Neural cell (in vitro differentiated cells): ENCODE data around the gene PARVB. TPM values are rescaled to one million over a fixed set of nuclear protein-coding genes. Genes with fewer than 3 reads are reported as not detected.

ENCODE experiments used
- H2AFZ ChIP-seq: fragments of 200-600, 300-800 bp; sonication (generic), shearing (Covaris generic); 2 replicates; pipeline ENCODE4 v1.6.0; 2014; ENCODE audit warnings: low read depth, mild to moderate bottlenecking, antibody characterized with exemption, low read length, moderate library complexity
- H3F3A ChIP-seq: fragments of 200-600 bp; shearing (Covaris generic); 2 replicates; pipeline ENCODE4 v1.6.1; 2016; ENCODE audit warnings: mild to moderate bottlenecking, moderate library complexity, mixed read lengths, antibody characterized with exemption, low read length; ENCODE audit not compliant: insufficient read depth, poor library complexity, severe bottlenecking
- H3K27ac ChIP-seq: fragments of 200-600, 300-800 bp; sonication (generic), shearing (Covaris generic); 2 replicates; pipeline ENCODE4 v1.5.1; 2014; ENCODE audit warnings: mild to moderate bottlenecking, low read length, moderate library complexity
- H3K27me3 ChIP-seq: fragments of 300-800, 200-600 bp; sonication (generic), shearing (Covaris generic); 2 replicates; pipeline ENCODE4 v1.6.0; 2014; ENCODE audit warnings: mild to moderate bottlenecking, low read depth, low read length, moderate library complexity; ENCODE audit not compliant: insufficient read depth
- H3K36me3 ChIP-seq: fragments of 300-800, 200-600 bp; sonication (generic), shearing (Covaris generic); 2 replicates; pipeline ENCODE4 v1.5.1; 2014; ENCODE audit warnings: mild to moderate bottlenecking, antibody characterized with exemption, low read length, moderate library complexity; ENCODE audit not compliant: insufficient read depth
- H3K4me2 ChIP-seq: fragments of 300-800, 200-600 bp; sonication (generic), shearing (Covaris generic); 2 replicates; pipeline ENCODE4 v1.6.0; 2014; ENCODE audit warnings: mild to moderate bottlenecking, low read length
- H3K4me3 ChIP-seq: fragments of 300-800, 200-600 bp; sonication (generic), shearing (Covaris generic); 2 replicates; pipeline ENCODE4 v1.5.1; 2014; ENCODE audit warnings: mild to moderate bottlenecking, low read length, moderate library complexity
- H3K79me2 ChIP-seq: fragments of 200-600 bp; shearing (Covaris generic); replicated peaks from 2 replicates; pipeline ENCODE4 v1.6.0; 2014; ENCODE audit warnings: mild to moderate bottlenecking, low read length, moderate library complexity; ENCODE audit not compliant: insufficient read depth
- H3K9ac ChIP-seq: fragments of 300-800, 200-600 bp; sonication (generic), shearing (Covaris generic); 2 replicates; pipeline ENCODE4 v1.6.1; 2016; ENCODE audit warnings: mild to moderate bottlenecking, low read length, mixed read lengths
- H3K9me2 ChIP-seq: fragments of 200-600 bp; shearing (Covaris generic); 2 replicates; pipeline ENCODE4 v1.6.1; 2016; ENCODE audit warnings: mild to moderate bottlenecking, low read length, mixed read lengths; ENCODE audit not compliant: insufficient read depth
- H3K9me3 ChIP-seq: fragments of 200-600, 300-800 bp; sonication (generic), shearing (Covaris generic); 2 replicates; pipeline ENCODE4 v1.6.1; 2016; ENCODE audit warnings: mild to moderate bottlenecking, mixed run types, low read length, moderate library complexity, mixed read lengths
- H4K20me1 ChIP-seq: fragments of 200-600 bp; shearing (Covaris generic); 2 replicates; pipeline ENCODE4 v1.6.1; 2016; ENCODE audit warnings: mild to moderate bottlenecking, mixed run types; ENCODE audit not compliant: insufficient read depth
- EP300 ChIP-seq: fragments of 450-650 bp; conservative IDR thresholded peaks from 2 replicates; pipeline ENCODE4 v1.6.1; 2014; ENCODE audit warnings: antibody characterized with exemption, mild to moderate bottlenecking, moderate library complexity; ENCODE audit not compliant: poor library complexity, severe bottlenecking
- EZH2 ChIP-seq: fragments of 200-600, 300-800 bp; shearing (Covaris generic), sonication (generic); IDR thresholded peaks from 2 replicates; pipeline ENCODE4 v1.6.1; 2014; ENCODE audit warnings: antibody characterized with exemption, low read length, borderline replicate concordance, mild to moderate bottlenecking; ENCODE audit not compliant: insufficient read depth, poor library complexity, severe bottlenecking
- MXI1 ChIP-seq: fragments of 450-650 bp; conservative IDR thresholded peaks from 2 replicates; pipeline ENCODE4 v1.6.1; 2014; ENCODE audit warnings: antibody characterized with exemption, mild to moderate bottlenecking; ENCODE audit not compliant: poor library complexity, severe bottlenecking
- POLR2AphosphoS5 ChIP-seq: IDR thresholded peaks from 2 replicates; pipeline ENCODE4 v1.6.1; 2012
- RAD21 ChIP-seq: fragments of 450-650 bp; conservative IDR thresholded peaks from 2 replicates; pipeline ENCODE4 v1.6.1; 2014; ENCODE audit warnings: antibody characterized with exemption, mild to moderate bottlenecking, moderate library complexity
- REST ChIP-seq: IDR thresholded peaks from 2 replicates; pipeline ENCODE4 v1.6.1; 2012; ENCODE audit warnings: borderline replicate concordance
- SMC3 ChIP-seq: fragments of 450-650 bp; conservative IDR thresholded peaks from 2 replicates; pipeline ENCODE4 v1.6.1; 2014; ENCODE audit warnings: antibody characterized with exemption, mild to moderate bottlenecking, moderate library complexity; ENCODE audit not compliant: poor library complexity
- TAF1 ChIP-seq: IDR thresholded peaks from 2 replicates; pipeline ENCODE4 v1.6.1; 2012; ENCODE audit warnings: low read depth
- polyA plus RNA-seq: library from polyadenylated mRNA; depleted of rRNA; stranded (reverse); fragments of >200 nt; gene quantifications from 2 replicates; pipeline ENCODE4 v1.2.3, GENCODE V29; 2014
- TF ChIP-seq, protein P1 (sequence below): fragments of 450-650 bp; IDR thresholded peaks from 2 replicates; pipeline ENCODE4 v1.5.1; 2014; ENCODE audit warnings: antibody characterized with exemption, mild to moderate bottlenecking, moderate library complexity; ENCODE audit not compliant: poor library complexity, severe bottlenecking

PARVB gene
- polyA plus RNA-seq, 1 donor from 2014 or later = 1.2 TPM

- Histone ChIP-seq H3K4me2 (no peak overlapping the region), H3K27ac (no peak overlapping the region), H3K27me3 (no peaks in the 10 kb centered on the region), H3K9me2 (no peaks in the 10 kb centered on the region), H3K9ac (no peak overlapping the region), H3K4me3 (no peak overlapping the region), H4K20me1 (no peaks in the 10 kb centered on the region), H3K79me2 (no peaks in the 10 kb centered on the region), H3K36me3 (no peaks in the 10 kb centered on the region), H3F3A (no peaks in the 10 kb centered on the region), H3K9me3 (no peaks in the 10 kb centered on the region), H2AFZ (no peak overlapping the region)
- TF ChIP-seq SMC3 (no peak), POLR2AphosphoS5 (no peak), RAD21 (no peak), EP300 (no peak), TAF1 (no peak), EZH2 (no peak), REST (no peak), MXI1 (no peak)
- TF ChIP-seq, protein P1, sequence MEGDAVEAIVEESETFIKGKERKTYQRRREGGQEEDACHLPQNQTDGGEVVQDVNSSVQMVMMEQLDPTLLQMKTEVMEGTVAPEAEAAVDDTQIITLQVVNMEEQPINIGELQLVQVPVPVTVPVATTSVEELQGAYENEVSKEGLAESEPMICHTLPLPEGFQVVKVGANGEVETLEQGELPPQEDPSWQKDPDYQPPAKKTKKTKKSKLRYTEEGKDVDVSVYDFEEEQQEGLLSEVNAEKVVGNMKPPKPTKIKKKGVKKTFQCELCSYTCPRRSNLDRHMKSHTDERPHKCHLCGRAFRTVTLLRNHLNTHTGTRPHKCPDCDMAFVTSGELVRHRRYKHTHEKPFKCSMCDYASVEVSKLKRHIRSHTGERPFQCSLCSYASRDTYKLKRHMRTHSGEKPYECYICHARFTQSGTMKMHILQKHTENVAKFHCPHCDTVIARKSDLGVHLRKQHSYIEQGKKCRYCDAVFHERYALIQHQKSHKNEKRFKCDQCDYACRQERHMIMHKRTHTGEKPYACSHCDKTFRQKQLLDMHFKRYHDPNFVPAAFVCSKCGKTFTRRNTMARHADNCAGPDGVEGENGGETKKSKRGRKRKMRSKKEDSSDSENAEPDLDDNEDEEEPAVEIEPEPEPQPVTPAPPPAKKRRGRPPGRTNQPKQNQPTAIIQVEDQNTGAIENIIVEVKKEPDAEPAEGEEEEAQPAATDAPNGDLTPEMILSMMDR = no peak
Measured at GRCh38 chr22:44094751-44095302, 70.7 kb downstream of the PARVB start.

DNA sequence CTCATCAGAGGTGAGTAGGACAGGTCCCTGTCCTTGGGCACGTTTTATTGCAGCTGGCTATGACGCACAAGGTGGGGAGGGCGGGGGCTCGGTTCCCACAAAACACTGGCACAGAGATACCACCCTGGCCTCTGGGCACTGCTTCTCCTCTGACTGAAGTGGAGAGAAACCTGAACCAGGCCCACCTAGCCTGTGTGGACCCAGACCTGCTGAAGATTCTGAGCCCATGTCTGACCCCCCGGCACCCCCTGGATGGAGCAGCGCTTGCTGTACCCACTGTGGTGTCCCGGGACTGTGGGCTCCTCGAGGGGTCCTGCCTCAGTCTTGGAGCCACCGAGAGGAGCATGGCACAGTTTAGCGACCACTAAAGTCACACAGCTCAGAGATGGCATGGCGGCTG, 72.6 kb downstream of the PARVB start:
- Histone ChIP-seq H3K9me3 (no peaks in the 10 kb centered on the region), H3K36me3 (no peaks in the 10 kb centered on the region), H4K20me1 (no peaks in the 10 kb centered on the region), H3K9me2 (no peaks in the 10 kb centered on the region), H3K9ac (no peak overlapping the region), H3K27me3 (no peaks in the 10 kb centered on the region), H3K27ac (no peak overlapping the region), H3K4me2 (no peak overlapping the region), H3K4me3 (no peak overlapping the region), H2AFZ (no peak overlapping the region), H3F3A (no peaks in the 10 kb centered on the region), H3K79me2 (no peaks in the 10 kb centered on the region)
- TF ChIP-seq EZH2 (no peak), REST (no peak), RAD21 (no peak), MXI1 (no peak), POLR2AphosphoS5 (no peak), SMC3 (no peak), TAF1 (no peak), EP300 (no peak)
- TF ChIP-seq, protein P1 = no peak
